Keratinocyte (primary cell): ENCODE data around the gene PPP4R4. TPM values are rescaled to one million over a fixed set of nuclear protein-coding genes. Genes with fewer than 3 reads are reported as not detected.

Source experiments
- DNase-seq: peaks from one replicate; pipeline ENCODE4 v3.0.0-alpha.2; 2011; ENCODE audit warnings: low read depth, missing footprints, low spot score
- FAIRE-seq: peaks from 2 replicates; lab custom pipeline; 2011; peaks lifted over from hg19 to GRCh38; lab: Jason Lieb, UNC
- H2AFZ ChIP-seq: 2 replicates; pipeline ENCODE4 v1.6.0; 2012; ENCODE audit warnings: low read length, control low read depth, inconsistent platforms; ENCODE audit not compliant: control insufficient read depth
- H3K27ac ChIP-seq: 2 replicates; pipeline ENCODE4 v1.5.1; 2011; ENCODE audit warnings: low read length; ENCODE audit not compliant: control insufficient read depth, insufficient read depth
- H3K27me3 ChIP-seq: 3 replicates; pipeline ENCODE4 v1.6.0; 2011; ENCODE audit warnings: low read length; ENCODE audit not compliant: control insufficient read depth, insufficient read depth; ENCODE audit errors: extremely low read depth
- H3K36me3 ChIP-seq, 2 experiments: 2 replicates in 1 of 2; 3 replicates in 1 of 2; pipeline ENCODE4 v1.5.1; 2011; ENCODE audit warnings: low read length in 2 of 2, mild to moderate bottlenecking in 1 of 2; ENCODE audit not compliant: control insufficient read depth in 2 of 2, insufficient read depth in 2 of 2; ENCODE audit errors: extremely low read depth in 1 of 2
- H3K4me1 ChIP-seq: 3 replicates; pipeline ENCODE4 v1.5.1; 2011; ENCODE audit warnings: low read length; ENCODE audit not compliant: control insufficient read depth, insufficient read depth; ENCODE audit errors: extremely low read depth
- H3K4me2 ChIP-seq: 3 replicates; pipeline ENCODE4 v1.6.0; 2011; ENCODE audit warnings: low read depth, low read length; ENCODE audit not compliant: control insufficient read depth, insufficient read depth; ENCODE audit errors: extremely low read depth
- H3K4me3 ChIP-seq, 3 experiments: fragments of 200-600 bp in 1 of 3; sonication (generic) in 1 of 3; 2 replicates in 2 of 3; 3 replicates in 1 of 3; pipeline ENCODE4 v1.5.1; 2011 to 2016; ENCODE audit warnings: low read length in 3 of 3, mild to moderate bottlenecking in 3 of 3, control low read depth in 2 of 3, inconsistent platforms in 1 of 3, low read depth in 1 of 3, mixed read lengths in 1 of 3, mixed run types in 1 of 3, moderate library complexity in 1 of 3; ENCODE audit not compliant: control insufficient read depth in 2 of 3, insufficient read depth in 2 of 3; ENCODE audit errors: extremely low read depth in 1 of 3
- H3K79me2 ChIP-seq: 2 replicates; pipeline ENCODE4 v1.6.0; 2012; ENCODE audit warnings: low read length; ENCODE audit not compliant: control insufficient read depth, insufficient read depth
- H3K9ac ChIP-seq: 3 replicates; pipeline ENCODE4 v1.6.0; 2011; ENCODE audit warnings: low read length; ENCODE audit not compliant: control insufficient read depth, insufficient read depth; ENCODE audit errors: extremely low read depth
- H3K9me1 ChIP-seq: 3 replicates; pipeline ENCODE4 v1.6.0; 2011; ENCODE audit warnings: low read length; ENCODE audit not compliant: control insufficient read depth, insufficient read depth; ENCODE audit errors: extremely low read depth
- H3K9me3 ChIP-seq: 2 replicates; pipeline ENCODE4 v1.5.1; 2012; ENCODE audit warnings: low read depth, low read length; ENCODE audit not compliant: control insufficient read depth
- H4K20me1 ChIP-seq: 3 replicates; pipeline ENCODE4 v1.6.0; 2011; ENCODE audit warnings: low read length; ENCODE audit not compliant: control insufficient read depth, insufficient read depth; ENCODE audit errors: extremely low read depth
- EZH2 ChIP-seq: IDR thresholded peaks from one replicate; pipeline ENCODE4 v1.6.1; 2012; ENCODE audit warnings: inconsistent platforms, mild to moderate bottlenecking, low read length, moderate library complexity
- dilution Hi-C: fragments of 300-500 bp; cut with MboI; formaldehyde crosslinking; loops from one replicate; pipeline ENCODE4 v1.7.0; 2020; ENCODE audit warnings: low sequenced_read_pairs; ENCODE audit not compliant: extremely low pct_ligation_motif_present
- polyA plus RNA-seq, 5 experiments: library from polyadenylated mRNA; depleted of rRNA in 3 of 5; stranded (reverse) in 3 of 5; stranded (forward) in 1 of 5; unstranded in 1 of 5; fragments of >200 nt; gene quantifications; 1 replicate in 1 of 5; 2 replicates in 3 of 5; 3 replicates in 1 of 5; pipeline versions ENCODE4 v1.2.1 to v1.2.3, GENCODE V29; 2011 to 2012; ENCODE audit warnings: missing spikeins in 2 of 5, low read depth in 1 of 5, low replicate concordance in 1 of 5
- TF ChIP-seq, protein P1 (sequence below), 3 experiments: IDR thresholded peaks in 1 of 3; conservative IDR thresholded peaks in 1 of 3; optimal IDR thresholded peaks in 1 of 3; 2 replicates in 2 of 3; 3 replicates in 1 of 3; pipeline versions ENCODE3 to v1.5.1; 2011; ENCODE audit warnings: low read length in 3 of 3, mild to moderate bottlenecking in 3 of 3, moderate library complexity in 2 of 3, control low read depth in 1 of 3, inconsistent platforms in 1 of 3; ENCODE audit not compliant: insufficient read depth in 2 of 3; ENCODE audit errors: extremely low read depth in 1 of 3

The PPP4R4 gene
- polyA plus RNA-seq, 1 donor (not counting 4 experiments of a cell fraction or from before 2014, with no cell fraction given): 9.0 TPM

DNA sequence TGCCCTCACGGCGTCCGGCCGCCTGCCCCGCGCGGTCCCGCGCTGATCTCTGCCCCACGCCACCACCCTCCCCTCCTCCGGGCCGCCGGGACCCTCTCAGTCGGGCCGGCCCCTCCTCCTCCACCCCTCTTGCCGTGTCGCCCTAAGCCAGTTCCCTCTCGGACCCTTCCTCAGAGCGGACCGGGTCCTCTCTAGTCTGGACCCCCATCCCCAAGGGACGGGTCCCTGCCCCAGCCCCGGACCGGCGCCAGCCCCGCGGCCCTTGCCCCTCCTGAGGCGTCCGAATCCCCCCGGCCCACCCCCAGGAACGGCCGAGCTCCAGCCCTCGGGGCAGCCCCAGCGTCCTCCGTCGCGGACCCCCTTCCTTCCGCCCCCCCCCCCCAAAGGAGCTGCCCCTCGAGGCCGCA is 485 bp downstream of the PPP4R4 start:
- no peak for TF ChIP-seq EZH2
- TF ChIP-seq, protein P1, sequence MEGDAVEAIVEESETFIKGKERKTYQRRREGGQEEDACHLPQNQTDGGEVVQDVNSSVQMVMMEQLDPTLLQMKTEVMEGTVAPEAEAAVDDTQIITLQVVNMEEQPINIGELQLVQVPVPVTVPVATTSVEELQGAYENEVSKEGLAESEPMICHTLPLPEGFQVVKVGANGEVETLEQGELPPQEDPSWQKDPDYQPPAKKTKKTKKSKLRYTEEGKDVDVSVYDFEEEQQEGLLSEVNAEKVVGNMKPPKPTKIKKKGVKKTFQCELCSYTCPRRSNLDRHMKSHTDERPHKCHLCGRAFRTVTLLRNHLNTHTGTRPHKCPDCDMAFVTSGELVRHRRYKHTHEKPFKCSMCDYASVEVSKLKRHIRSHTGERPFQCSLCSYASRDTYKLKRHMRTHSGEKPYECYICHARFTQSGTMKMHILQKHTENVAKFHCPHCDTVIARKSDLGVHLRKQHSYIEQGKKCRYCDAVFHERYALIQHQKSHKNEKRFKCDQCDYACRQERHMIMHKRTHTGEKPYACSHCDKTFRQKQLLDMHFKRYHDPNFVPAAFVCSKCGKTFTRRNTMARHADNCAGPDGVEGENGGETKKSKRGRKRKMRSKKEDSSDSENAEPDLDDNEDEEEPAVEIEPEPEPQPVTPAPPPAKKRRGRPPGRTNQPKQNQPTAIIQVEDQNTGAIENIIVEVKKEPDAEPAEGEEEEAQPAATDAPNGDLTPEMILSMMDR (optimal IDR thresholded peaks at IDR 0.05 in 1 of 3, IDR thresholded peaks at IDR 0.05 in 1 of 3, conservative IDR thresholded peaks at IDR 0.05 in 1 of 3; ENCODE audit: extremely low read depth in 1 of 3, insufficient read depth in 2 of 3, low read length in 3 of 3): no peak
- Histone ChIP-seq H2AFZ (peak overlapping the region; percentile 21), H3K4me2 (peak overlapping the region; percentile 39), H4K20me1 (no peaks in the 10 kb centered on the region), H3K27me3 (no peaks in the 10 kb centered on the region), H3K36me3 (no peaks in the 10 kb centered on the region), H3K9ac (peak overlapping the region; percentile 69), H3K9me3 (no peaks in the 10 kb centered on the region), H3K4me3 (peak overlapping the region; percentile 76 to 94 (median 85)), H3K79me2 (peaks cover 12% of the 10 kb centered on the region), H3K9me1 (no peaks in the 10 kb centered on the region), H3K27ac (peak overlapping the region; percentile 74), H3K4me1 (peaks cover 31% of the 10 kb centered on the region)
- FAIRE-seq (no peak), DNase-seq (no peak)
- dilution Hi-C loops: no loop called here

DNA sequence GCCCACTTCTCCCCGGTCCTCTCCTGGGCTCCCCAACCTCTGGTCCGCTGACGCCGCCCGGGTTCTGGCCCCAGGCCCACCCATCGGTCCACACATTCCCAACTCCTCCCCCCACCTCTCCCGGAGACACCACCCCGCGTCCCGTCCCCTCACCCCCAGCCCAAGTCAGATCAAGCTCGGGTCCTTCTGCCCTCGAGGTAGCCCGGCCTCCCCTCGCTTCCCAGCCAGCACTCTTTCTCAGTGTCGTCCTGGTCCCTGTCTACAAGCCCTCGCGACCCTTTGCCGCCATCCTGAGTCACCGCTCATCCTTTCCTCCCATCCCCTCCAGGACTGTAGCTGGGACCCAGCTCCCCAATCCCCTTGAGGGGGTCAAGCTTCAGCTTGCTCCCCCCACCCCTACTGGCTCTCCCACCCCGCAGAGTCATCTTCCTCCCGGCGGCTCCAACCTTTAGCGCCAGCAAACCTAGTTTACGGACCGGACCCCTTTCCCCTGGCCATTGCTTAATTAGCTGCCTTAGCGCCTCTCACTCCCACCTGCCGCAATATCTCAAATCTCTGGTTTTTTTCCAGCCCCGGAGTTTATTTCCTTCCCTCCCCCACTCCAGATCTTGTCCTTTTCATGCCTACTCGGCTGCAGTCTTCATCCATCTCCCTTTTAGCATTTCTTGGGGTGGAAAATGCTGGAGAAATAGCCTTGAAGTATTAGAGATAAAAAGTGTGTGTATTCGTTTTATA is 1.1 kb downstream of the PPP4R4 start:
- H3K27me3 ChIP-seq: no peaks in the 10 kb centered on the region
- TF ChIP-seq, protein P1 (optimal IDR thresholded peaks at IDR 0.05 in 1 of 3, IDR thresholded peaks at IDR 0.05 in 1 of 3, conservative IDR thresholded peaks at IDR 0.05 in 1 of 3; ENCODE audit: extremely low read depth in 1 of 3, insufficient read depth in 2 of 3, low read length in 3 of 3): no peak
- no peak for TF ChIP-seq EZH2
- FAIRE-seq (no peak), DNase-seq (no peak)
- peak overlapping the region; percentile 74 for H3K27ac ChIP-seq
- dilution Hi-C loops: no loop called here
- no peaks in the 10 kb centered on the region for H4K20me1 ChIP-seq
- H3K36me3 ChIP-seq: no peaks in the 10 kb centered on the region
- no peaks in the 10 kb centered on the region for H3K9me1 ChIP-seq
- peak overlapping the region; percentile 73 for H3K4me2 ChIP-seq
- peaks cover 13% of the 10 kb centered on the region for H3K79me2 ChIP-seq
- peak overlapping the region; percentile 69 for H3K9ac ChIP-seq
- H2AFZ ChIP-seq: peak overlapping the region; percentile 83
- H3K4me1 ChIP-seq: peaks cover 31% of the 10 kb centered on the region
- peak overlapping the region; percentile 76 to 94 (median 85) for H3K4me3 ChIP-seq
- H3K9me3 ChIP-seq: no peaks in the 10 kb centered on the region
